PFSK-1 (cell line): ENCODE results near the gene TMPRSS11B.

Experiments
- POLR2AphosphoS5 ChIP-seq: IDR thresholded peaks from 2 replicates; pipeline ENCODE4 v1.6.1; 2012; ENCODE audit warnings: low read depth, mild to moderate bottlenecking, control low read depth, low read length, moderate library complexity
- TAF1 ChIP-seq: IDR thresholded peaks from 2 replicates; pipeline ENCODE4 v1.6.1; 2012; ENCODE audit warnings: low read length, control low read depth, borderline replicate concordance; ENCODE audit not compliant: insufficient read depth

- no peak for TF ChIP-seq POLR2AphosphoS5
- TF ChIP-seq TAF1, result no peak
These were observed 26.4 kb upstream of the TMPRSS11B start for GRCh38 chr4:68271851-68272357.
